ENCODE results near the gene POMGNT2.

Gene POMGNT2

GRCh38 chr3:43102773-43103480 lies 3.0 kb downstream of the POMGNT2 start:
- DNase-seq: no peak

DNA sequence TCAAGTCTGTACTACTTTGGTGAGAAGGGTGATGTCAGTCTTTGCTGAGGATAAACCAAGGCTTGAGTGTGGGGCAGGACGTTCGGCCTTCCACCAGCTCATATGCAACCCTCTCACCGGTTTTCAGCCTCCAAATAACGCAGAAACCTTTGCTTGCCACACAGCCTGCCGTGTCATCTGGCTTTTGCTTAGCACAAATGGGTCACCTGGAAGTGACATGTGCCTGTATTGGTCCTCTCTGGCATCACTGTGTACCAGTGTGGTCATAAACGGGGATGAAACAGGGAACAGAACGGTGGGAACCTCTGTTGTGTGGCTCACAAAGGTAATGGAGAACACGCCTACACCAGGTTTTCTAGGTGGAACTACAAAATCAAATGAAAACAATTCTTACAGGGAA lies 7.1 kb downstream of the POMGNT2 start:
- no peak for DNase-seq

DNA sequence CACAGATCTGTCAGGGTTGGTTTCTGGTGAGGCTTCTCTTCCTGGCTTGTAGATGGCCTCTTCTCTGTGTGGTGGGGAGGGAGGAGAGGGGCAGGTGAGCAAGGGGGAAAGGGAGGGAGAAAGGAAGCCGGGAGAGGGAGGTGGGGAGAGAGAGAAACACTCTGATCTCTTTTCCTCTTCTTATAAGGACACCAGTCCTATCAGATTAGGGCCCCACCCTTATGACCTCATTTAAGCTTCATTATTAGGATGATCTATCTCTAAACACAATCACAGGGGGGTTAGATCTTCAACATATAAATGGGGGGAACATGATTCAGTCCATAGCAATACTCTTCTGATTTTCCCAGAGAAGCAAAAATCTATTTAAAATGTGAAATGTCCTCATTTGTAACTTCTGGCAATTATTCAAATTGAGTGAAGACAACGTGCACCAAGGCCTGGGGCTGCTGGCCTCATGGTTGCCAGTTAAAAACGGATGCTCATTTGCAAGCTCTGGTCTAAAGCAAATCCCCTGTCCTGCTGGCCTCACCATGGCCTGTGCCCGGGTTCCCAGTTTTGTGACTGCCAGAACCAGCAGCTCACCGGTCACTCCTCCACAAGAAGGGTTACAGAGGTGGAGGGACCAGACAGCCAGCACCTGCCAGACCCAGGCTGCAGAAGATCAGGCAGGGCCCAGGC lies 8.3 kb downstream of the POMGNT2 start:
- no peak for DNase-seq

DNA sequence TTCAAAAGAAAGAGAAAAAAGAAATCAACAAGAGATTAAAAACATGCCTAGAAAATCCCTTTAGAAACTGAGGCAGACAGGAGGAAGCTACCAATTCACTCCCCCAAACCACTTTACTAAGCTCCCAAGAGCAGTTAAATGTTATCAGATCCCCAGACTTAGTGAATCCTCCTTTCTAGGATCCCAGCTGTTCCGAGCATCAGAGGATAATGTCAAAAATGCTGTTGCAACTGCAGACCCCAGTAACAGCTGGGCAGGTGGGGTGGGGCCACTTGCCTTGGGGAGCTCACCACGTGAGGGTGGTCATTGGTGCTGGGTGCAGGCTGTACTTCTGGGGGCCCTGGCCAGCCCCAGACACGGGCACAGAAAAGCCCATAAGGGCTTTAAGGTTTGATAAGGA lies 9.1 kb downstream of the POMGNT2 start:
- no peak for DNase-seq

DNA sequence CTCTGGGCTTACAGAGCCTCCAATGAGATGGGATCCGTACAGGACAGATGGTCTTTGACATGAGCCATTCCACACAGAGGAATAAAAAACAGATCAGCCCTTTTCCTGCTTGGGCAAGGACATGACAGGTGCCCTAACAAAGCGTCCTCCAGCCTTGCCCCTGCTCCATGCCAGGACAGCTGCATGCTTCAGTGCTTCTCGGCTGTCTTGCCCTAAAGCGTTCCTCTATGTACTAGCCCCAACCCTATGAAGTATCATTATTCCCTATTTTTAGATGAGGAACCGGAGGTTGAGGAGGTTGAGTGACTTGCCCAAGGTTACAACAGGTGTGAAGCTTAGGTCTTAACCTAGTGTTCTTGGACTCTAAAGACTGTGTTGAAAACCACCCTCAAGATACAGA lies 10.5 kb downstream of the POMGNT2 start:
- no peak for DNase-seq

- DNase-seq: no peak
Observed at GRCh38 chr3:43094851-43095250, 11.0 kb downstream of the POMGNT2 start.

GRCh38 chr3:43094381-43094780 lies 11.5 kb downstream of the POMGNT2 start:
- DNase-seq: no peak

- no peak for DNase-seq
Observed at GRCh38 chr3:43093974-43094373, 11.9 kb downstream of the POMGNT2 start.

DNA sequence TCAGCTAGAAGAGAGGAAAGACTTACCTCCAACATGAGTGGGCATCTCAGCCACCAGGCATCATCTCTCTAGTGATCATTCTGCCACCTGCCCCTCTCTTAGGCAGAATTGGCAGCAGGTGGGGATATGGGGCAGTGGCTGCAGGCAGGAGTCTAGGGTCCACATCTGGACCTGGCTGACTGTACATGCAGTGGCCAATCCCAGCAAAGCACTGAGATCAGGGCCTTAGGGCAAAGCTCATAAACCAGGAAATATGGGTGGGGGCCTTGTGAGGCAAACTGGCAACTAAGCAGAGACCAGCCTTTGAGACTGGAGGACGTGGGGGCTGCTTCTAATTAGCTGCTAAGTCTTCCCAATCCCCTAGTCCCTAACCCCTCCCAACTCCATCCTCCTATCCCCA lies 12.9 kb downstream of the POMGNT2 start:
- no peak for DNase-seq

DNA sequence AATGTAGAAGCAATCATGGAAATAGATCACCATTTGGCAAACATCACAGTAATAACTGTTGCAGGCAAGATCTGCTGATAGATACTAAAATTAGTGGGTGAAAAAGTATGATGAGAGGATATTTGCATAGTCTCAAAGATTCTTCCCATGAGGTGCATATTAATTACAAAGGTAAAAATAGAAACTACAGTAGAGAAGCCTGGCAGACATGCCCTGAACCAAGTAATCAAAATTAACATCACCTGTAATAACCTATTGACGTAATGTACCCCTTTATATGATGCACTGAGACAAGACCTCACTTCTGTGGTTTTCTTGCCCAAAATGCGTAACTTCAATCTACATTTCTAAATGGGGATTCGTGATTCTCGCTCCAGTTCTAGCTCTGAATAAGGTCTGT lies 14.4 kb downstream of the POMGNT2 start:
- DNase-seq: no peak

- DNase-seq: no peak
Observed at GRCh38 chr3:43090238-43090637, 15.6 kb downstream of the POMGNT2 start.

GRCh38 chr3:43089081-43089480 lies 16.8 kb downstream of the POMGNT2 start:
- no peak for DNase-seq

- no peak for DNase-seq
Observed at GRCh38 chr3:43087249-43087776, 18.6 kb downstream of the POMGNT2 start.

DNA sequence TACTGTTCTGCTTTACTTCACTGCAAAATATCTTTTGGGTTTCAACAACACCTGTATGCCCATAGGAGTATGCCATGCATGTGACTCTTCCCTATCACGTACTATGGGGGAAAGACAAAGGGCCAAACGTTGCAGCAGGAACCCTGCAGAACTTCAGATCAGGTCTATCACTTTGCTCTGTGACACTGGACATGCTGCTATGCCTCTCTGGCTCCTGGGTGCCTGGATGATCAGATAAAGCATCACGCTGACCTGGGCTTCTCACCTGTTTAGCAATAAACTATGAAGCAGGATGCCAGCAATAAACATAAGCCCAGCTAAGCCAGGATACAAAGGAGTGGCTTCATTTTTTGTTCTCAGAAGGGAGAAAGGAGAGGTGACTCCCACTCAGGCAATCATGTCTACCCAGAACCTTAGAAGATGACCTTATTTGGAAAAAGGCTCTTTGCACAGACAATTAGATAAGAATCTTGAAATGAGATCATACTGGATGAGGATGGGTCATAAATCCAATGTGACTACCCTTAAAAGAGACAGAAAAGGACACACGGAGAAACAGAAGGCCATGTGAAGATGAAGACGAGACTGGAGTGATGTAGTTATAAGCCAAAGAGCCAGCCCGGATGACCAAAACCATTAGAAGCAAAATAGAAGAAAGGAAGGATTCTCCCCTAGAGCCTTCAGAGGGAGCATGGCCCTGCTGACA lies 19.3 kb downstream of the POMGNT2 start:
- no peak for DNase-seq

DNA sequence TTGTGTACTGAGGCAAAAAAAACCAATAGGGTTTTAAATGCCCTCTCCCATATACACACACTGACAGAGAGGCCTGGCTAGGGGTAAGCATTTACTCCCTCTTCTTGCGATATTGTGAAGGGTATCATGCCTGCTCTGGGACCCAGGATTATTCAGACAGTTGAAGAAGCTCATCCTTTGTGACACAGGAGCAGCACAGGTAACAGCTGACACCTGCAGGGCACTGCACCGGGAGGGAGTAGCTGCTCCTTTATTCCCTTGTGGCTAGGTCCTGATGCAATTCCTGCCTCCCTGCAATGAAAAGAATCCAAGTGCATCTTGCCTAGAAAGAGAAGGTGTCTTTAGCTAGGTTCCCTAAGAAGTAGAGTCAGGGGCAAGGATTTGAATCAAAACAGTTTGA lies 23.4 kb downstream of the POMGNT2 start:
- no peak for DNase-seq

DNA sequence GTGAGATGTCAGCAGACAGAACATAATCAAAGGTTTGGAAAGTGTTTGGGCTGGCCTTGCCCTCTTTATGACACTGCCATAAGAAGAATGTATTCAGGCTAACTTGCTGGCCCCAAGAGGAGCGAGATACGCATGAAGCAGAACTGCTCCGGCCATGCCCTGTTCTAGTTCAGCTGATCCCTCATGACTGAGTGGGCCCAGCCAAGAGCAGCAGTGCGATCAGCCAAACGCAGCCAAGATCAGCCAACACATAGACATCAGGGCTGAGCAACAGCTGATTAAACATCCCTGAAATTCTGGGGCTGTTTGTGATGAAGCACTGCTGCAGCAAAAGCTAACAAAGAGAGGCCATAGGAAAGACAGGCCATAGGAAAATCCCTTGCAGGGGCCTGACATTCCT lies 24.1 kb downstream of the POMGNT2 start:
- no peak for DNase-seq

- DNase-seq: no peak
Observed at GRCh38 chr3:43080726-43081568, 24.9 kb downstream of the POMGNT2 start.

DNA sequence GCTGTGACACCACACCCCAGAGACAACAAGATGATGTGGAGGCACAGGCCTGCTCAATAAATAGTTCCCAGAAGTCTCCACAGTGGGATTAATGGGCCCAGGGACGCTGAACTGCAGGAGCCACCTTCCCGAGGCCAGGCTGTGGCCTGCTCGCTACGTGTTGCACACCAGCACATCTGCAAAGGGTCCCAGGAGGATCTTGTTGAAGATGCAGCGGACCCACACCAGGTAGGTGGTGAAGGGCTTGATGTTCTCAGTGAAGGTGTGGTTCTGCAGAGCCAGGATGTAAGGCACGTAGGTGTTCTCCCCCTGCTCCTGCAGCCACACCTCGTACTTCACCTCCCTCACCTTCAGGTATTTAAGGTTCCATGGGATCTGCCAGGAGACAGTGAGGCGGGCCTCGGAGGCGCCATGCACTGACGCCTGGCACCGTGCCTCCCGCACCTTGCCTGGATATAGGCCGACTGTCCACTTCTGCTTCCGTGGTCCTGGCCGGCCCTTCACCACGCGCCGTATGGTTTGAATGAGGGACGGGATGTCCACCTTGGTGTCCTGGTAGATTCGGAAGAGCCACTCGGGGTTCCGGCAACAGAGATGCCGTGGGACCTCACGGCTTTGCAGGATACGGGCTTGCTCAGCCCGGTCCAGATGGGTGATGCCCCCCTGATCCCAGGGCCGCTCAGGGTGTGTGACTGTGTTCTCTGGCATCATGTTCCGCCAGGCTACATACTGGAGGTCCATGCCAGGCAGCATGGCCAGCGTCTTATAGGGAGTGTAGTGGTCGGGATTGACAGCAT lies 26.1 kb downstream of the POMGNT2 start:
- no peak for DNase-seq

- no peak for DNase-seq
Observed at GRCh38 chr3:43077707-43078106, 28.2 kb downstream of the POMGNT2 start.

DNA sequence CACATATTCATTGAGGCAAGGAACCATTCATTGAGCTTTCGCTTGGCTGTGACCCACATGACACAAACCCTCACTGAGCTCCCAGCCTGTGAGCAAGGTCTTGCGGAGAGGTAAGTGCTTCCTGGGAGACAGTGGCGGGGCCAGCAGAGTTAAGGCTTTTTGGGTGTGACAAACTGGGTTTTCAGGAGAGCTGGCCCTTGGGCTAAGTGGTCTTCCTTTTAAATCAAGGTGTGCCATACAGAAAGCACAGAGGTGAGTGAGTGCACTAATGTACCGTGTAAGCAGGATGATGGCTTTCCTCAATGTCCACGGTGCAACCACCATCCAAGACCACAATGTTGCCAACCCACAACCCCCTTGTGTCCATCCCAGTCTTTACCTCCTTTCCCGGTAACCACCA lies 28.6 kb downstream of the POMGNT2 start:
- DNase-seq: no peak

- DNase-seq: no peak
Observed at GRCh38 chr3:43076857-43077256, 29.0 kb downstream of the POMGNT2 start.
